Measurements from ENCODE around the gene RNF167. TPM values are rescaled to one million over a fixed set of nuclear protein-coding genes. Genes with fewer than 3 reads are reported as not detected.
A peak's percentile ranks its signal among the peaks of the same experiment; 100 is the strongest.

The RNF167 gene
- polyA plus RNA-seq, 1 donor (not counting 4 experiments of a cell fraction or from before 2014, with no cell fraction given) = 101 TPM

GRCh38 chr17:4966844-4967538 lies 26.9 kb downstream of the RNF167 start:
- no peaks in the 10 kb centered on the region for H3K9me3 ChIP-seq (ENCODE audit: control insufficient read depth, low read depth, low read length)
- peak; percentile 93 for FAIRE-seq
- H3K4me1 ChIP-seq (ENCODE audit: control insufficient read depth, extremely low read depth, insufficient read depth, low read length) = peaks cover 31% of the 10 kb centered on the region
- dilution Hi-C loops (cut with MboI; ENCODE audit: extremely low pct_ligation_motif_present, low sequenced_read_pairs) = no loop called here
- no peak overlapping the region for H2AFZ ChIP-seq (ENCODE audit: control insufficient read depth, low read length)
- DNase-seq (ENCODE audit: low read depth, low spot score) = peak; percentile 95
- no peaks in the 10 kb centered on the region for H3K27me3 ChIP-seq (ENCODE audit: control insufficient read depth, extremely low read depth, insufficient read depth, low read length)
- peak overlapping the region; percentile 97 for H3K9ac ChIP-seq (ENCODE audit: control insufficient read depth, extremely low read depth, insufficient read depth, low read length)
- H3K4me2 ChIP-seq (ENCODE audit: control insufficient read depth, extremely low read depth, insufficient read depth, low read depth, low read length) = peak overlapping the region; percentile 95
- H3K27ac ChIP-seq (ENCODE audit: control insufficient read depth, insufficient read depth, low read length) = peak overlapping the region; percentile 99
- H3K9me1 ChIP-seq (ENCODE audit: control insufficient read depth, extremely low read depth, insufficient read depth, low read length) = no peaks in the 10 kb centered on the region
- H3K79me2 ChIP-seq (ENCODE audit: control insufficient read depth, insufficient read depth, low read length) = peaks cover 5% of the 10 kb centered on the region
- TF ChIP-seq EZH2 (IDR thresholded peaks at IDR 0.05; ENCODE audit: low read length) (no peak), CTCF (optimal IDR thresholded peaks at IDR 0.05 in 1 of 3, IDR thresholded peaks at IDR 0.05 in 1 of 3, conservative IDR thresholded peaks at IDR 0.05 in 1 of 3; ENCODE audit: extremely low read depth in 1 of 3, insufficient read depth in 2 of 3, low read length in 3 of 3) (no peak)
- peak overlapping the region; percentile 71 to 94 (median 92) for H3K4me3 ChIP-seq (ENCODE audit: control insufficient read depth in 2 of 3, extremely low read depth in 1 of 3, insufficient read depth in 2 of 3, low read depth in 1 of 3, low read length in 3 of 3)
- peaks cover 11 to 19% of the 10 kb centered on the region in 2 experiments for H3K36me3 ChIP-seq (ENCODE audit: control insufficient read depth in 2 of 2, extremely low read depth in 1 of 2, insufficient read depth in 2 of 2, low read length in 2 of 2)
- H4K20me1 ChIP-seq (ENCODE audit: control insufficient read depth, extremely low read depth, insufficient read depth, low read length) = no peaks in the 10 kb centered on the region

- peaks cover 5% of the 10 kb centered on the region for H3K79me2 ChIP-seq (ENCODE audit: control insufficient read depth, insufficient read depth, low read length)
- dilution Hi-C loops (cut with MboI; ENCODE audit: extremely low pct_ligation_motif_present, low sequenced_read_pairs) = no loop called here
Observed at GRCh38 chr17:4967539-4968485, 27.7 kb downstream of the RNF167 start, which contains the start of gene SPAG7. Gene SPAG7, minus strand, starts transcription at chr17:4967817. Its CDS starts 13 bp downstream, at chr17:4967804.

More at GRCh38 chr17:4967539-4968485, 27.7 kb downstream of the RNF167 start, which contains the start of gene SPAG7:
- Histone ChIP-seq H3K36me3 (ENCODE audit: control insufficient read depth in 2 of 2, extremely low read depth in 1 of 2, insufficient read depth in 2 of 2, low read length in 2 of 2) (peaks cover 14 to 25% of the 10 kb centered on the region in 2 experiments), H4K20me1 (ENCODE audit: control insufficient read depth, extremely low read depth, insufficient read depth, low read length) (no peaks in the 10 kb centered on the region), H2AFZ (ENCODE audit: control insufficient read depth, low read length) (peak within 1 kb of the TSS; percentile 84), H3K9ac (ENCODE audit: control insufficient read depth, extremely low read depth, insufficient read depth, low read length) (peak within 1 kb of the TSS; percentile 97), H3K27ac (ENCODE audit: control insufficient read depth, insufficient read depth, low read length) (peak within 1 kb of the TSS; percentile 99), H3K27me3 (ENCODE audit: control insufficient read depth, extremely low read depth, insufficient read depth, low read length) (no peaks in the 10 kb centered on the region), H3K9me3 (ENCODE audit: control insufficient read depth, low read depth, low read length) (no peaks in the 10 kb centered on the region), H3K4me2 (ENCODE audit: control insufficient read depth, extremely low read depth, insufficient read depth, low read depth, low read length) (peak within 1 kb of the TSS; percentile 95), H3K9me1 (ENCODE audit: control insufficient read depth, extremely low read depth, insufficient read depth, low read length) (no peaks in the 10 kb centered on the region), H3K4me3 (ENCODE audit: control insufficient read depth in 2 of 3, extremely low read depth in 1 of 3, insufficient read depth in 2 of 3, low read depth in 1 of 3, low read length in 3 of 3) (peak within 1 kb of the TSS; percentile 71 to 94 (median 92)), H3K4me1 (ENCODE audit: control insufficient read depth, extremely low read depth, insufficient read depth, low read length) (peaks cover 31% of the 10 kb centered on the region)
- no peak for FAIRE-seq
- no peak for TF ChIP-seq CTCF (optimal IDR thresholded peaks at IDR 0.05 in 1 of 3, IDR thresholded peaks at IDR 0.05 in 1 of 3, conservative IDR thresholded peaks at IDR 0.05 in 1 of 3; ENCODE audit: extremely low read depth in 1 of 3, insufficient read depth in 2 of 3, low read length in 3 of 3)
- TF ChIP-seq EZH2 (IDR thresholded peaks at IDR 0.05; ENCODE audit: low read length) = no peak
- no peak for DNase-seq (ENCODE audit: low read depth, low spot score)

All from keratinocyte (primary cell).